ENCODE data around the gene SNX25. TPM values are rescaled to one million over a fixed set of nuclear protein-coding genes. Genes with fewer than 3 reads are reported as not detected.

Gene SNX25
- polyA plus RNA-seq, 1 of the 3 experiments (the other 2 are of a cell fraction), result 8.5 TPM

DNA sequence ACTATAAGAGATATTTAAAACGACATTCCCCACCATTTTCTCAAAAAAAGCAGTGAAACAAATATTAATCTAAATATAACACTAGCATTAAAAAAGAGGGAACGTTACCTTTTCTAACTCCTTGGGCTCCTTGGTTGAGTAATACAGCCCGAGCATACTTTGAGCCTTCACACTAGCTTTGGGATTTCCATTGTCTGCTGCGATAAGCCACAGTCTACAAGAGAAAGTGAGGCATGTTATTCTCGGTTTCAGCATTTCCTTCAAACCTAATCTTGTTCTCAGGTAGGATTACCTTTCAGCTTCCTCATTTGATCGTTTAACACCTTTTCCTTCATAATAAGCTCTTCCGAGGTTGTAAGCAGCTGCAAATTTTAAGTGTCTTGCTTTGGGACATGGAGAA lies 164.6 kb downstream of the SNX25 start (continued):
- TF ChIP-seq EZH2phosphoT487 (IDR thresholded peaks at IDR 0.05; ENCODE audit: borderline replicate concordance, low read depth) (no peak), RAD21 (IDR thresholded peaks at IDR 0.05; ENCODE audit: low read length) (no peak)
- TF ChIP-seq, protein P1, sequence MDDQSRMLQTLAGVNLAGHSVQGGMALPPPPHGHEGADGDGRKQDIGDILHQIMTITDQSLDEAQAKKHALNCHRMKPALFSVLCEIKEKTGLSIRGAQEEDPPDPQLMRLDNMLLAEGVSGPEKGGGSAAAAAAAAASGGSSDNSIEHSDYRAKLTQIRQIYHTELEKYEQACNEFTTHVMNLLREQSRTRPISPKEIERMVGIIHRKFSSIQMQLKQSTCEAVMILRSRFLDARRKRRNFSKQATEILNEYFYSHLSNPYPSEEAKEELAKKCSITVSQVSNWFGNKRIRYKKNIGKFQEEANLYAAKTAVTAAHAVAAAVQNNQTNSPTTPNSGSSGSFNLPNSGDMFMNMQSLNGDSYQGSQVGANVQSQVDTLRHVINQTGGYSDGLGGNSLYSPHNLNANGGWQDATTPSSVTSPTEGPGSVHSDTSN (IDR thresholded peaks at IDR 0.05), result no peak
- TF ChIP-seq, protein P2, sequence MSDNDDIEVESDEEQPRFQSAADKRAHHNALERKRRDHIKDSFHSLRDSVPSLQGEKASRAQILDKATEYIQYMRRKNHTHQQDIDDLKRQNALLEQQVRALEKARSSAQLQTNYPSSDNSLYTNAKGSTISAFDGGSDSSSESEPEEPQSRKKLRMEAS (IDR thresholded peaks at IDR 0.05; ENCODE audit: low read depth), result no peak

GRCh38 chr4:185374573-185374972 lies 165.2 kb downstream of the SNX25 start:
- Histone ChIP-seq H3K9ac (no peak overlapping the region), H3K4me3 (ENCODE audit: low read depth in 2 of 2, low read length in 1 of 2) (no peak overlapping the region), H3K9me2 (no peaks in the 10 kb centered on the region), H3F3A (replicated peaks; ENCODE audit: insufficient read depth) (no peaks in the 10 kb centered on the region), H3K27ac (ENCODE audit: low read depth in 2 of 2, low read length in 1 of 2) (no peak overlapping the region), H3K79me2 (ENCODE audit: insufficient read depth) (no peaks in the 10 kb centered on the region), H4K20me1 (ENCODE audit: insufficient read depth) (no peaks in the 10 kb centered on the region), H3K4me1 (ENCODE audit: control insufficient read depth in 1 of 2, insufficient read depth in 2 of 2, low read depth in 1 of 2, low read length in 1 of 2) (peaks cover 0 to 4% of the 10 kb centered on the region in 2 experiments; a peak in 1 of 4 replicates), H3K4me2 (no peak overlapping the region), H3K27me3 (ENCODE audit: insufficient read depth) (no peaks in the 10 kb centered on the region), H3K9me3 (no peaks in the 10 kb centered on the region), H3K36me3 (replicated peaks in 1 of 2; ENCODE audit: control insufficient read depth in 1 of 2, insufficient read depth in 2 of 2, low read length in 1 of 2) (peaks cover 21 to 53% of the 10 kb centered on the region in 2 experiments), H2AFZ (ENCODE audit: low read depth) (no peak overlapping the region)
- WGBS (ENCODE audit: low lambda C conversion rate), result 94% methylated on average over 6 of the region's 6 CpGs
- no peak for DNase-seq
- no peak for TF ChIP-seq RCOR1 (IDR thresholded peaks at IDR 0.05; ENCODE audit: low read length)
- TF ChIP-seq GATA2 (CRISPR knock-in tag; IDR thresholded peaks at IDR 0.05), result no peak
- TF ChIP-seq SIN3A (IDR thresholded peaks at IDR 0.05; ENCODE audit: borderline replicate concordance, low read depth, low read length), result no peak
- TF ChIP-seq USF2 (IDR thresholded peaks at IDR 0.05; ENCODE audit: borderline replicate concordance, low read depth, low read length), result no peak
- TF ChIP-seq, protein P1 (IDR thresholded peaks at IDR 0.05), result no peak
- no peak for TF ChIP-seq CHD2 (IDR thresholded peaks at IDR 0.05; ENCODE audit: low read length, partially characterized antibody)
- no peak for TF ChIP-seq YY1 (IDR thresholded peaks at IDR 0.05; ENCODE audit: low read depth)
- no peak for TF ChIP-seq GABPA (IDR thresholded peaks at IDR 0.05; ENCODE audit: low read depth)
- TF ChIP-seq MXI1 (IDR thresholded peaks at IDR 0.05; ENCODE audit: low read depth, low read length), result no peak
- no peak for TF ChIP-seq FOSL2 (IDR thresholded peaks at IDR 0.05; ENCODE audit: borderline replicate concordance, low read depth)
- TF ChIP-seq CTCF (IDR thresholded peaks at IDR 0.05), result no peak
- no peak for TF ChIP-seq TAF1 (IDR thresholded peaks at IDR 0.05; ENCODE audit: borderline replicate concordance, low read depth, low read length)
- TF ChIP-seq ELF1 (IDR thresholded peaks at IDR 0.05), result no peak
- TF ChIP-seq TCF12 (IDR thresholded peaks at IDR 0.05), result no peak
- TF ChIP-seq RFX5 (IDR thresholded peaks at IDR 0.05; ENCODE audit: low read length), result no peak
- CTCF ChIA-PET, result interaction anchor here (1.2 kb wide), 1 partner anchor 8 kb away, joined by 4 read pairs; no protein-coding TSS in a partner anchor
- POLR2A ChIA-PET, result no interaction called here
